ENCODE data around the gene IPO9. TPM values are rescaled to one million over a fixed set of nuclear protein-coding genes. Genes with fewer than 3 reads are reported as not detected.

IPO9 gene
- total and polyA plus RNA-seq, 2 donors (not counting 1 experiment from before 2014, with no cell fraction given), result 13.3 to 56.9 TPM

- Mint-ChIP-seq H3K9me3 (ENCODE audit: insufficient read depth) (no peaks in the 10 kb centered on the region), H3K27me3 (no peaks in the 10 kb centered on the region), H3K4me1 (peaks cover 17% of the 10 kb centered on the region), H3K27ac (no peak overlapping the region), H3K4me3 (no peak overlapping the region)
- Histone ChIP-seq H3K27ac (ENCODE audit: low read length in 2 of 2) (no peak overlapping the region), H3K4me2 (replicated peaks; ENCODE audit: low read depth, low read length, poor library complexity, severe bottlenecking) (no peak overlapping the region), H4K20me1 (ENCODE audit: control insufficient read depth, insufficient read depth, low read length, poor library complexity, severe bottlenecking) (no peaks in the 10 kb centered on the region), H3K4me1 (ENCODE audit: control insufficient read depth in 2 of 2, insufficient read depth in 2 of 2, low read length in 2 of 2) (peaks cover 7 to 12% of the 10 kb centered on the region in 2 donors), H3K27me3 (replicated peaks in 1 of 4; ENCODE audit: control extremely low read depth in 1 of 4, control insufficient read depth in 3 of 4, insufficient read depth in 4 of 4, low read length in 3 of 4) (no peaks in the 10 kb centered on the region), H3K9ac (ENCODE audit: low read length) (no peak overlapping the region), H3K9me3 (ENCODE audit: control extremely low read depth in 1 of 3, control insufficient read depth in 2 of 3, insufficient read depth in 1 of 3, low read length in 2 of 3) (no peaks in the 10 kb centered on the region), H3K4me3 (ENCODE audit: control extremely low read depth in 1 of 5, extremely low read depth in 1 of 5, insufficient read depth in 1 of 5, low read depth in 2 of 5, low read length in 4 of 5) (no peak overlapping the region), H2AFZ (ENCODE audit: insufficient read depth, low read depth, low read length, poor library complexity, severe bottlenecking) (no peak overlapping the region), H3K79me2 (ENCODE audit: control insufficient read depth, insufficient read depth, low read length) (peaks cover 13% of the 10 kb centered on the region), H3K36me3 (replicated peaks in 1 of 2; ENCODE audit: control extremely low read depth in 1 of 2, control insufficient read depth in 1 of 2, extremely low read depth in 1 of 2, insufficient read depth in 2 of 2, low read length in 1 of 2) (no peaks in the 10 kb centered on the region)
- WGBS (ENCODE audit: insufficient coverage), result no CpG with 5 or more reads among the region's 3 CpGs
- no peak for ATAC-seq (ENCODE audit: low read depth)
- intact Hi-C loops (cut with micrococcal nuclease), result loop anchor here (5.0 kb wide), 1 partner anchor 337 kb away; the partner anchor contains the start of gene PTPN7
- no peak for DNase-seq
- CTCF ChIA-PET, result no interaction called here
- TF ChIP-seq CTCF (IDR thresholded peaks at IDR 0.05) (no peak), EZH2 (IDR thresholded peaks at IDR 0.05; ENCODE audit: borderline replicate concordance, insufficient read depth, low read depth, low read length, poor library complexity, severe bottlenecking) (no peak)
- POLR2A ChIA-PET, result no interaction called here
Observed at GRCh38 chr1:201825245-201825644, 3.7 kb upstream of the IPO9 start.

GRCh38 chr1:201826830-201827229 lies 2.1 kb upstream of the IPO9 start:
- no peaks in the 10 kb centered on the region for H3K27me3 Mint-ChIP-seq
- no peak for ATAC-seq (ENCODE audit: low read depth)
- no peaks in the 10 kb centered on the region for H4K20me1 ChIP-seq (ENCODE audit: control insufficient read depth, insufficient read depth, low read length, poor library complexity, severe bottlenecking)

More at GRCh38 chr1:201826830-201827229, 2.1 kb upstream of the IPO9 start:
- H3K9me3 ChIP-seq (ENCODE audit: control extremely low read depth in 1 of 3, control insufficient read depth in 2 of 3, insufficient read depth in 1 of 3, low read length in 2 of 3), result no peaks in the 10 kb centered on the region
- no peaks in the 10 kb centered on the region for H3K9me3 Mint-ChIP-seq (ENCODE audit: insufficient read depth)
- no peak overlapping the region for H3K27ac ChIP-seq (ENCODE audit: low read length in 2 of 2)
- H3K4me1 ChIP-seq (ENCODE audit: control insufficient read depth in 2 of 2, insufficient read depth in 2 of 2, low read length in 2 of 2), result peaks cover 12 to 19% of the 10 kb centered on the region in 2 donors
- no peak for TF ChIP-seq CTCF (IDR thresholded peaks at IDR 0.05)
- TF ChIP-seq EZH2 (IDR thresholded peaks at IDR 0.05; ENCODE audit: borderline replicate concordance, insufficient read depth, low read depth, low read length, poor library complexity, severe bottlenecking), result no peak
- H3K9ac ChIP-seq (ENCODE audit: low read length), result no peak overlapping the region
- no peak overlapping the region for H3K4me2 ChIP-seq (replicated peaks; ENCODE audit: low read depth, low read length, poor library complexity, severe bottlenecking)
- no peaks in the 10 kb centered on the region for H3K27me3 ChIP-seq (replicated peaks in 1 of 4; ENCODE audit: control extremely low read depth in 1 of 4, control insufficient read depth in 3 of 4, insufficient read depth in 4 of 4, low read length in 3 of 4)
- H3K27ac Mint-ChIP-seq, result no peak overlapping the region
- H3K36me3 ChIP-seq (replicated peaks in 1 of 2; ENCODE audit: control extremely low read depth in 1 of 2, control insufficient read depth in 1 of 2, extremely low read depth in 1 of 2, insufficient read depth in 2 of 2, low read length in 1 of 2), result no peaks in the 10 kb centered on the region
- 100% methylated on average over 2 of the region's 4 CpGs for WGBS (ENCODE audit: insufficient coverage)
- CTCF ChIA-PET, result no interaction called here
- intact Hi-C loops (cut with micrococcal nuclease), result loop anchor here (5.0 kb wide), 1 partner anchor 335 kb away; the partner anchor contains the start of gene PTPN7
- peaks cover 29% of the 10 kb centered on the region for H3K79me2 ChIP-seq (ENCODE audit: control insufficient read depth, insufficient read depth, low read length)
- no peak overlapping the region for H2AFZ ChIP-seq (ENCODE audit: insufficient read depth, low read depth, low read length, poor library complexity, severe bottlenecking)
- peaks cover 33% of the 10 kb centered on the region for H3K4me1 Mint-ChIP-seq
- H3K4me3 Mint-ChIP-seq, result no peak overlapping the region
- POLR2A ChIA-PET, result no interaction called here
- no peak overlapping the region for H3K4me3 ChIP-seq (ENCODE audit: control extremely low read depth in 1 of 5, extremely low read depth in 1 of 5, insufficient read depth in 1 of 5, low read depth in 2 of 5, low read length in 4 of 5)
- no peak for DNase-seq
